ENCODE measurements around the gene CLIP2. TPM values are rescaled to one million over a fixed set of nuclear protein-coding genes. Genes with fewer than 3 reads are reported as not detected.
A peak's percentile ranks its signal among the peaks of the same experiment; 100 is the strongest.

CLIP2 gene
- total RNA-seq, 1 experiment from 2014 or later, result 39.9 TPM

GRCh38 chr7:74306730-74307469 lies 17.7 kb downstream of the CLIP2 start:
- ChIA-PET CTCF (no interaction called here), POLR2A (no interaction called here)
- in situ Hi-C loops (cut with HindIII; ENCODE audit: low pct_unique_long_range_greater_than_20kb, low sequenced_read_pairs), result no loop called here
- Histone ChIP-seq H3K27ac (ENCODE audit: low read length) (peak overlapping the region; percentile 66), H3K4me1 (ENCODE audit: control insufficient read depth, insufficient read depth, low read length) (peaks cover 24% of the 10 kb centered on the region), H3K27me3 (ENCODE audit: control insufficient read depth, insufficient read depth, low read length) (no peaks in the 10 kb centered on the region), H3K9me3 (ENCODE audit: control insufficient read depth, insufficient read depth, low read depth, low read length) (no peaks in the 10 kb centered on the region), H3K36me3 (ENCODE audit: control insufficient read depth, insufficient read depth, low read length) (no peaks in the 10 kb centered on the region), H3K4me3 (ENCODE audit: low read depth in 2 of 2, low read length in 2 of 2) (peak overlapping the region in 1 of 2 experiments; percentile 17; a peak in 2 of 4 replicates)
- no TSS peak for BruUV-seq (replicated peaks)
- no peak for TF ChIP-seq CTCF (IDR thresholded peaks at IDR 0.05)
- TF ChIP-seq TCF7L2 (IDR thresholded peaks at IDR 0.05; ENCODE audit: low read depth, low read length), result no peak
- no peak for TF ChIP-seq REST (IDR thresholded peaks at IDR 0.05; ENCODE audit: insufficient read depth in 1 of 2, low read depth in 2 of 2, low read length in 1 of 2)
- TF ChIP-seq SIN3A (IDR thresholded peaks at IDR 0.05; ENCODE audit: borderline replicate concordance, insufficient read depth, low read depth, low read length), result no peak
- no peak for TF ChIP-seq POLR2AphosphoS5 (IDR thresholded peaks at IDR 0.05; ENCODE audit: low read depth, low read length)
- DNase-seq (ENCODE audit: low read depth, low spot score) (no peak), ATAC-seq (peak; percentile 66)
- intact Hi-C loops (cut with micrococcal nuclease; ENCODE audit: unreplicated experiment), result no loop called here

GRCh38 chr7:74307738-74308505 lies 18.7 kb downstream of the CLIP2 start:
- intact Hi-C loops (cut with micrococcal nuclease; ENCODE audit: unreplicated experiment), result no loop called here
- Histone ChIP-seq H3K27me3 (ENCODE audit: control insufficient read depth, insufficient read depth, low read length) (no peaks in the 10 kb centered on the region), H3K4me3 (ENCODE audit: low read depth in 2 of 2, low read length in 2 of 2) (no peak overlapping the region), H3K27ac (ENCODE audit: low read length) (no peak overlapping the region), H3K9me3 (ENCODE audit: control insufficient read depth, insufficient read depth, low read depth, low read length) (no peaks in the 10 kb centered on the region), H3K4me1 (ENCODE audit: control insufficient read depth, insufficient read depth, low read length) (peaks cover 18% of the 10 kb centered on the region), H3K36me3 (ENCODE audit: control insufficient read depth, insufficient read depth, low read length) (no peaks in the 10 kb centered on the region)
- no peak for TF ChIP-seq CTCF (IDR thresholded peaks at IDR 0.05)
- no peak for TF ChIP-seq SIN3A (IDR thresholded peaks at IDR 0.05; ENCODE audit: borderline replicate concordance, insufficient read depth, low read depth, low read length)
- TF ChIP-seq POLR2AphosphoS5 (IDR thresholded peaks at IDR 0.05; ENCODE audit: low read depth, low read length), result no peak
- TF ChIP-seq TCF7L2 (IDR thresholded peaks at IDR 0.05; ENCODE audit: low read depth, low read length), result no peak
- no peak for TF ChIP-seq REST (IDR thresholded peaks at IDR 0.05; ENCODE audit: insufficient read depth in 1 of 2, low read depth in 2 of 2, low read length in 1 of 2)
- no peak for DNase-seq (ENCODE audit: low read depth, low spot score)
- in situ Hi-C loops (cut with HindIII; ENCODE audit: low pct_unique_long_range_greater_than_20kb, low sequenced_read_pairs), result no loop called here
- ChIA-PET POLR2A (no interaction called here), CTCF (no interaction called here)
- BruUV-seq (replicated peaks), result no TSS peak
- no peak for ATAC-seq

All from Panc1 (cell line).